ENCODE data around the gene TAT.

The TAT gene

GRCh38 chr16:71528257-71528656 is 48.6 kb downstream of the TAT start:
- no peak overlapping the region for H3K4me3 ChIP-seq (ENCODE audit: low read length)
- peaks cover 22% of the 10 kb centered on the region for H3K4me1 ChIP-seq (ENCODE audit: insufficient read depth, low read length)
- no peak overlapping the region for H3K9ac ChIP-seq (ENCODE audit: low read depth, low read length)
- no peak overlapping the region for H3K27ac ChIP-seq (ENCODE audit: low read length)
- no peaks in the 10 kb centered on the region for H3K27me3 ChIP-seq (ENCODE audit: insufficient read depth, low read length)
- no peaks in the 10 kb centered on the region for H3K36me3 ChIP-seq (ENCODE audit: insufficient read depth, low read depth, low read length)
- H3K9me3 ChIP-seq (ENCODE audit: insufficient read depth, low read depth, low read length): no peaks in the 10 kb centered on the region

GRCh38 chr16:71526111-71526631 is 50.7 kb downstream of the TAT start, which contains the start of gene CHST4:
Gene CHST4, plus strand, starts transcription at chr16:71526426. Its CDS starts 10,252 bp downstream, at chr16:71536678.
- Histone ChIP-seq H3K4me3 (ENCODE audit: low read length) (peak within 1 kb of the TSS; percentile 67), H3K9ac (ENCODE audit: low read depth, low read length) (peak within 1 kb of the TSS; percentile 88), H3K36me3 (ENCODE audit: insufficient read depth, low read depth, low read length) (no peaks in the 10 kb centered on the region), H3K27me3 (ENCODE audit: insufficient read depth, low read length) (no peaks in the 10 kb centered on the region), H3K27ac (ENCODE audit: low read length) (peak within 1 kb of the TSS; percentile 73), H3K9me3 (ENCODE audit: insufficient read depth, low read depth, low read length) (no peaks in the 10 kb centered on the region), H3K4me1 (ENCODE audit: insufficient read depth, low read length) (peaks cover 22% of the 10 kb centered on the region)

GRCh38 chr16:71524566-71525553 is 52.0 kb downstream of the TAT start:
- Histone ChIP-seq H3K9me3 (ENCODE audit: insufficient read depth, low read depth, low read length) (no peaks in the 10 kb centered on the region), H3K27me3 (ENCODE audit: insufficient read depth, low read length) (no peaks in the 10 kb centered on the region), H3K4me3 (ENCODE audit: low read length) (peak overlapping the region; percentile 67), H3K36me3 (ENCODE audit: insufficient read depth, low read depth, low read length) (no peaks in the 10 kb centered on the region), H3K27ac (ENCODE audit: low read length) (no peak overlapping the region), H3K4me1 (ENCODE audit: insufficient read depth, low read length) (peaks cover 22% of the 10 kb centered on the region), H3K9ac (ENCODE audit: low read depth, low read length) (peak overlapping the region; percentile 88; the same call in 1 of the 2 replicates)

- Histone ChIP-seq H3K9me3 (ENCODE audit: insufficient read depth, low read depth, low read length) (no peaks in the 10 kb centered on the region), H3K27me3 (ENCODE audit: insufficient read depth, low read length) (no peaks in the 10 kb centered on the region), H3K4me3 (ENCODE audit: low read length) (no peak overlapping the region), H3K27ac (ENCODE audit: low read length) (no peak overlapping the region), H3K36me3 (ENCODE audit: insufficient read depth, low read depth, low read length) (no peaks in the 10 kb centered on the region), H3K9ac (ENCODE audit: low read depth, low read length) (no peak overlapping the region), H3K4me1 (ENCODE audit: insufficient read depth, low read length) (peaks cover 13% of the 10 kb centered on the region)
Observed at GRCh38 chr16:71520550-71520949, 56.3 kb downstream of the TAT start.

All from iPS-20b (cell line).